Karpas-422 (cell line): ENCODE data around the gene RPS16. TPM values are rescaled to one million over a fixed set of nuclear protein-coding genes. Genes with fewer than 3 reads are reported as not detected.
A peak's percentile ranks its signal among the peaks of the same experiment; 100 is the strongest.
"Not testable (repeated sequence)": the region's sequence is repeated elsewhere in the genome, so short reads cannot be mapped to it uniquely, and the experiment has no call there.

ENCODE experiments used
- DNase-seq: peaks from one replicate; pipeline ENCODE4 v3.0.0-alpha.2; 2015
- H2AFZ ChIP-seq: fragments of 200-600 bp; sonication (generic); 2 replicates; pipeline ENCODE4 v1.6.1; 2014; ENCODE audit warnings: antibody characterized with exemption, low read length, mixed read lengths
- H3K27ac ChIP-seq: fragments of 200-600 bp; sonication (generic); 2 replicates; pipeline ENCODE4 v1.5.1; 2014; ENCODE audit warnings: mild to moderate bottlenecking, low read length, moderate library complexity
- H3K27me3 ChIP-seq: fragments of 200-600 bp; sonication (generic); 2 replicates; pipeline ENCODE4 v1.6.1; 2014; ENCODE audit warnings: low read length, mixed read lengths
- H3K36me3 ChIP-seq: fragments of 200-600 bp; sonication (generic); 2 replicates; pipeline ENCODE4 v1.6.1; 2014; ENCODE audit warnings: low read length, mixed read lengths; ENCODE audit not compliant: insufficient read depth
- H3K4me1 ChIP-seq: fragments of 200-600 bp; sonication (generic); 2 replicates; pipeline ENCODE4 v1.6.1; 2014; ENCODE audit warnings: mild to moderate bottlenecking, low read length, mixed read lengths
- H3K4me2 ChIP-seq: fragments of 200-600 bp; sonication (generic); 2 replicates; pipeline ENCODE4 v1.6.1; 2014; ENCODE audit warnings: low read length, low read depth, mild to moderate bottlenecking; ENCODE audit not compliant: poor library complexity, severe bottlenecking
- H3K4me3 ChIP-seq: fragments of 200-600 bp; sonication (generic); 2 replicates; pipeline ENCODE4 v1.5.1; 2014; ENCODE audit warnings: mild to moderate bottlenecking, antibody characterized with exemption, low read length, mixed read lengths
- H3K79me2 ChIP-seq: fragments of 200-600 bp; sonication (generic); 2 replicates; pipeline ENCODE4 v1.6.1; 2014; ENCODE audit warnings: mild to moderate bottlenecking, low read length, mixed read lengths
- H3K9ac ChIP-seq: fragments of 200-600 bp; sonication (generic); 2 replicates; pipeline ENCODE4 v1.6.0; 2014; ENCODE audit warnings: low read length
- H3K9me2 ChIP-seq: fragments of 200-600 bp; sonication (generic), shearing (Covaris generic); replicated peaks from 2 replicates; pipeline ENCODE4 v1.6.0; 2014; ENCODE audit warnings: mild to moderate bottlenecking, low read length, moderate library complexity; ENCODE audit not compliant: insufficient read depth
- H3K9me3 ChIP-seq: fragments of 300-700, 200-600 bp; sonication (generic); 2 replicates; pipeline ENCODE4 v1.6.1; 2014; ENCODE audit warnings: low read length, mixed read lengths
- H4K20me1 ChIP-seq: fragments of 200-600 bp; sonication (generic); 2 replicates; pipeline ENCODE4 v1.6.1; 2014; ENCODE audit warnings: mild to moderate bottlenecking, antibody characterized with exemption, low read length, low read depth; ENCODE audit not compliant: insufficient read depth
- total RNA-seq: library from RNA; depleted of rRNA; stranded (reverse); fragments of >200 nt; shearing (Covaris generic); gene quantifications from 2 replicates; pipeline ENCODE4 v1.2.3, GENCODE V29; 2014; ENCODE audit warnings: low replicate concordance; rRNA removed

Gene RPS16
- 378 and 758 TPM in 2 replicates for total RNA-seq

DNA sequence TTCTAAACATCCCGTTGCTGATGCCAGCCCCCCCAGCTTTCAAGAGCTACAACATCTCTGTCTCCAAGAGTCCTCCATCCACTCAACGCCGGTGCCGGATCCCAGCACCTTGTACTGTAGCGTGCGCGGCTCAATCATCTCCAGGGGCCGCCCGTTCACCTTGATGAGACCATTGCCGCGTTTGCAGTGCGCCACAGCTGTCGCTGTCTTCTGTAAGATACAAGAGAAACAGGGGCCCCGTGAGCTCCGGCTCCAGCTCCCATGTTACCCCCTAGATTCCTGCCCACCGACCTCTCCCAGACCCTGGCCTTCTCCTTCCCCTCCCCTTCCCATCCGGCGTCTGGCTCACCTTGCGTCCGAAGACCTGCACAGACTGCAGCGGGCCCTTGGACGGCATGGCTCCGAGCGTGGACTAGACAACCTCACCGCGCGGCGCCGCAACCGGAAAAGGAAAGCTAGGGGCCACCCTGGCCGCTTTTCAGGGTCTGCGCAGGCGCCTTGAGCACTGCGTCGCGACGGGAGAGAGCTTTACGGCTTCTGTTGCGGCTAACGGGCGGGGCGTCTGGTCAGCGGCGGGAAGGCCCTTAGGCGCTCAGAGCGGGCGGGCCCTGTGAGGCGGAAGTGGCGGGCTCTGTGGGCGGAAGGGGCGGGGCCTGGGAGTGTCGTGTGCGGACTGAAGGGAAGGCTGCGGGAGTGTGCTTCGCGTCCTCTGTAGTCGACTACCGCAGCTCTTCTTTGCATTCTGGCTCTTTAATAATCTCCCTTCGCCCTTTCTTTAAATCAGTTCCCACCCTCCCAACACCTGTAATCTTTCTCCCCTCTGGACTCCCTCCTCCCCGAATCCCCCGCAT lies at the start of gene RPS16:
Gene RPS16, minus strand, starts transcription at position 451 of the 851 bp plus-strand sequence. Its CDS starts 54 bp downstream, at position 397.
- Histone ChIP-seq H3K27me3 (no peaks in the 10 kb centered on the region), H3K9me2 (no peaks in the 10 kb centered on the region), H3K79me2 (peaks cover 29% of the 10 kb centered on the region), H3K4me2 (peak within 1 kb of the TSS; percentile 100), H3K4me3 (peak within 1 kb of the TSS; percentile 99), H3K27ac (peak within 1 kb of the TSS; percentile 90), H2AFZ (no peak within 1 kb of the TSS), H3K9ac (peak within 1 kb of the TSS; percentile 100), H3K9me3 (no peaks in the 10 kb centered on the region), H3K36me3 (peaks cover 25% of the 10 kb centered on the region), H3K4me1 (peaks cover 40% of the 10 kb centered on the region), H4K20me1 (peaks cover 19% of the 10 kb centered on the region)
- peak; percentile 100 for DNase-seq

- DNase-seq, result no peak
- no peaks in the 10 kb centered on the region; the same call in 1 of the 2 replicates for H4K20me1 ChIP-seq
- H3K4me1 ChIP-seq, result peaks cover 20% of the 10 kb centered on the region
- no peak overlapping the region for H3K4me2 ChIP-seq
- H3K9me2 ChIP-seq, result no peaks in the 10 kb centered on the region
- no peak overlapping the region for H2AFZ ChIP-seq
- H3K9ac ChIP-seq, result no peak overlapping the region
- H3K27ac ChIP-seq, result no peak overlapping the region
- H3K9me3 ChIP-seq, result no peaks in the 10 kb centered on the region
- peaks cover 16% of the 10 kb centered on the region for H3K36me3 ChIP-seq
- H3K4me3 ChIP-seq, result no peak overlapping the region
- H3K27me3 ChIP-seq, result no peaks in the 10 kb centered on the region
- H3K79me2 ChIP-seq, result peaks cover 27% of the 10 kb centered on the region
These were observed 47.4 kb upstream of the RPS16 start for GRCh38 chr19:39483141-39483540.

GRCh38 chr19:39481676-39482075 lies 45.9 kb upstream of the RPS16 start:
- Histone ChIP-seq H4K20me1 (no peaks in the 10 kb centered on the region; the same call in 1 of the 2 replicates), H3K4me3 (peak overlapping the region; percentile 93), H3K27me3 (no peaks in the 10 kb centered on the region), H3K9me2 (no peaks in the 10 kb centered on the region), H3K9me3 (no peaks in the 10 kb centered on the region), H3K9ac (peak overlapping the region; percentile 85), H3K79me2 (peaks cover 27% of the 10 kb centered on the region), H3K36me3 (peaks cover 15% of the 10 kb centered on the region), H2AFZ (no peak overlapping the region), H3K27ac (no peak overlapping the region; the same call in 1 of the 2 replicates), H3K4me2 (peak overlapping the region; percentile 91), H3K4me1 (peaks cover 20% of the 10 kb centered on the region)
- DNase-seq, result no peak

GRCh38 chr19:39481229-39481545 lies 45.4 kb upstream of the RPS16 start:
- no peaks in the 10 kb centered on the region for H3K27me3 ChIP-seq
- peak overlapping the region; percentile 93 for H3K4me3 ChIP-seq
- H3K36me3 ChIP-seq, result peaks cover 19% of the 10 kb centered on the region
- H3K4me1 ChIP-seq, result peaks cover 20% of the 10 kb centered on the region
- DNase-seq, result peak; percentile 68
- peak overlapping the region; percentile 50; the same call in 1 of the 2 replicates for H3K27ac ChIP-seq
- peak overlapping the region; percentile 85 for H3K9ac ChIP-seq
- H3K79me2 ChIP-seq, result peaks cover 27% of the 10 kb centered on the region
- no peaks in the 10 kb centered on the region; the same call in 1 of the 2 replicates for H4K20me1 ChIP-seq
- peak overlapping the region; percentile 91 for H3K4me2 ChIP-seq
- no peaks in the 10 kb centered on the region for H3K9me3 ChIP-seq
- H3K9me2 ChIP-seq, result no peaks in the 10 kb centered on the region
- no peak overlapping the region for H2AFZ ChIP-seq

DNA sequence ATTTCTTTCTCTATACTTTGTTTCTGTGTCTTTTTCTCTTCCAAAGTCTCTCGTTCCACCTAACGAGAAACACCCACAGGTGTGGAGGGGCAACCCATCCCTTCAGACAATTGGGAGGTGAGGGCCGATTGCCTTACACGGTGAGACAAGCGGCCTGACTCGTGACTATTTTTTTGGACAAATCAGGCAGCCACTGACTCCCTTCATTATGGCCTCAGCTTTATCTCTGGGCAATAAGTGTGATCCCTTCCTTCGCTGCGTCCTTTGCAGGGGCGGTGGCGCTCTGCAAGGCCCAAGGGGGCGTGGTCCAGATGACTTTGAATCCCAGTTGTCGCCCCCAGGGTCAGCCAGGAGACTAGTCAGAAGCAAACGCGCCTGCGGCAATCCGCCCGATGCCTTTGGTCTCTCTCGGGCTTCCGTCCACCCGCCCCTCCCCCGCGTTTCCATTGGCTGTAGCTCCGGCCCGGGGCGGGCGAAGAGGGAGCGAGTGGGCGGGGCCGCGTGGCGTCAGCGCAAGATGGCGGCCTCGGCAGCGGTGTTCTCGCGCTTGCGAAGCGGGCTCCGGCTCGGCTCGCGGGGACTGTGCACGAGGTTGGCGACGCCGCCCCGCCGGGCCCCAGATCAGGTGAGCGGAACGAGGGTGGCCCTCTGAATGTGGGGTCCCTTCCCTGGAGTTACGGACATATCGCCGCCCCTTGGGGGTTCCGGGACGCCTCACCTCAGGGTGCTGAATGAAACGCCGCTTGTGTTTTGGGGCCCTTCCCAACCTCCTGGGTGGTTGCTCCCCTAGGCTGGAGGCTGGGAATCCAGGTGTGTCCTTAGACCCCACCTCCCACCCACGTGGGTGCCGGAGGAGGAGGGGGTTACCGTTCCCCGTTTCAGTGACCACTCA lies 44.8 kb upstream of the RPS16 start, which contains the start of gene TIMM50:
Gene TIMM50, plus strand, starts transcription at position 502 of the 892 bp plus-strand sequence. Its CDS starts 16 bp downstream, at position 518.
- H3K36me3 ChIP-seq, result peaks cover 24% of the 10 kb centered on the region
- H3K4me3 ChIP-seq, result peak within 1 kb of the TSS; percentile 93
- peak within 1 kb of the TSS; percentile 73; the same call in 1 of the 2 replicates for H2AFZ ChIP-seq
- H3K9me3 ChIP-seq, result no peaks in the 10 kb centered on the region
- no peaks in the 10 kb centered on the region for H3K27me3 ChIP-seq
- H3K79me2 ChIP-seq, result peaks cover 27% of the 10 kb centered on the region
- H3K9ac ChIP-seq, result peak within 1 kb of the TSS; percentile 85
- peaks cover 20% of the 10 kb centered on the region for H3K4me1 ChIP-seq
- peak within 1 kb of the TSS; percentile 91 for H3K4me2 ChIP-seq
- no peaks in the 10 kb centered on the region for H3K9me2 ChIP-seq
- H4K20me1 ChIP-seq, result no peaks in the 10 kb centered on the region; the same call in 1 of the 2 replicates
- H3K27ac ChIP-seq, result peak within 1 kb of the TSS; percentile 77
- peak; percentile 99 for DNase-seq

DNA sequence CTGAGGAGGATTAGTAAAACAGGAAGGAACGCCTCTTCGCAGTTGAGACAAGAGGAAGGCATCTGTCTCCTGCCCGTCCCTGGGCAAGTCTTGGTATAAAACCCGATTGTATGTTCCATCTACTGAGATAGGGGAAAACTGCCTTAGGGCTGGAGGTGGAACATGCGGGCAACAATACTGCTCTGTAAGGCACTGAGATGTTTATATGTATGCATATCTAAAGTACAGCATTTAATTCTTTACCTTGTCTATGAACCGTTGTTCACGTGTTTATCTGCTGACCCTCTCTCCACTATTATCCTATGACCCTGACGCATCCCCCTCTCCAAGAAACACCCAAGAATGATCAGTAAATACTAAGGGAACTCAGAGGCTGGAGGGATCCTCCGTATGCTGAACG lies 44.2 kb upstream of the RPS16 start:
- no peaks in the 10 kb centered on the region for H3K9me3 ChIP-seq
- H4K20me1 ChIP-seq, result no peaks in the 10 kb centered on the region; the same call in 1 of the 2 replicates
- H3K9me2 ChIP-seq, result no peaks in the 10 kb centered on the region
- peak overlapping the region; percentile 85 for H3K9ac ChIP-seq
- DNase-seq, result no peak
- H3K27ac ChIP-seq, result peak overlapping the region; percentile 77
- H3K79me2 ChIP-seq, result peaks cover 27% of the 10 kb centered on the region
- peaks cover 26% of the 10 kb centered on the region for H3K36me3 ChIP-seq
- H3K27me3 ChIP-seq, result no peaks in the 10 kb centered on the region
- peak overlapping the region; percentile 93 for H3K4me3 ChIP-seq
- H2AFZ ChIP-seq, result peak overlapping the region; percentile 73; the same call in 1 of the 2 replicates
- peak overlapping the region; percentile 91 for H3K4me2 ChIP-seq
- H3K4me1 ChIP-seq, result peaks cover 20% of the 10 kb centered on the region

DNA sequence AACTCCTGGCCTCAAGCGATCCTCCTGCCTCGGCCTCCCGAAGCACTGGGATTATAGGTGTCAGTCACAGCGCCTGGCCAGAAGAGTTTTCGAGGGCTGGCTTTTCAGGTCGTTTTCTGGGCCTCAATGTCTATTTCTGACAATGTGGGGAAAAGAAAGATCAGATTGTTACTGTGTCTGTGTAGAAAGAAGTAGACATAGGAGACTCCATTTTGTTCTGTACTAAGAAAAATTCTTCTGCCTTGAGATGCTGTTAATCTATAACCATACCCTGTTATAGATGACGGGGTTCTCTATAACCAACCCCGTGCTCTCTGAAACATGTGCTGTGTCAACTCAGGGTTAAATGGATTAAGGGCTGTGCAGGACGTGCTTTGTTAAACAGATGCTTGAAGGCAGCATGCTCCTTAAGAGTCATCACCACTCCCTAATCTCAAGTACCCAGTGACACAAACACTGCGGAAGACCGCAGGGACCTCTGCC lies 43.6 kb upstream of the RPS16 start:
- H2AFZ ChIP-seq, result not testable (repeated sequence)

More for the DNA sequence above, 43.6 kb upstream of the RPS16 start:
- peaks cover 27% of the 10 kb centered on the region for H3K79me2 ChIP-seq
- not testable (repeated sequence) for H3K9me3 ChIP-seq, H3K27me3 ChIP-seq, H4K20me1 ChIP-seq, H3K4me2 ChIP-seq, H3K9ac ChIP-seq, H3K4me3 ChIP-seq, H3K9me2 ChIP-seq, DNase-seq
- H3K36me3 ChIP-seq, result peaks cover 31% of the 10 kb centered on the region
- H3K4me1 ChIP-seq, result peaks cover 20% of the 10 kb centered on the region
- peak overlapping the region; percentile 77 for H3K27ac ChIP-seq
